Hematopoietic multipotent progenitor cell treated with erythropoietin and hydrocortisone succinate and interleukin-3 and kit ligand, for 8 days (in vitro differentiated cells): ENCODE data around the gene TMEM120B.

ENCODE experiments used
- DNase-seq: peaks from one replicate; pipeline ENCODE4 v3.0.0-alpha.2; 2015

The TMEM120B gene

GRCh38 chr12:121806009-121806545, 93.5 kb downstream of the TMEM120B start:
- no peak for DNase-seq

GRCh38 chr12:121806546-121807423, 94.2 kb downstream of the TMEM120B start:
- DNase-seq: no peak

- no peak for DNase-seq
These were observed 95.2 kb downstream of the TMEM120B start for GRCh38 chr12:121807642-121808347.

GRCh38 chr12:121808623-121809022, 96.1 kb downstream of the TMEM120B start:
- DNase-seq: no peak

GRCh38 chr12:121809712-121810116, 97.2 kb downstream of the TMEM120B start:
- DNase-seq: no peak

- no peak for DNase-seq
These were observed 97.8 kb downstream of the TMEM120B start for GRCh38 chr12:121810234-121810817.

- no peak for DNase-seq
These were observed 98.4 kb downstream of the TMEM120B start for GRCh38 chr12:121810833-121811433.

- peak; percentile 56 for DNase-seq
These were observed 99.1 kb downstream of the TMEM120B start for GRCh38 chr12:121811434-121812319.

GRCh38 chr12:121812320-121812871, 99.8 kb downstream of the TMEM120B start:
- peak; percentile 70 for DNase-seq

GRCh38 chr12:121812921-121813896, 100.7 kb downstream of the TMEM120B start:
- no peak for DNase-seq

GRCh38 chr12:121813951-121814350, 101.4 kb downstream of the TMEM120B start:
- DNase-seq: no peak

GRCh38 chr12:121814429-121815119, 102.0 kb downstream of the TMEM120B start:
- no peak for DNase-seq

- no peak for DNase-seq
These were observed 102.7 kb downstream of the TMEM120B start for GRCh38 chr12:121815263-121815662.

- no peak for DNase-seq
These were observed 104.5 kb downstream of the TMEM120B start for GRCh38 chr12:121816925-121817647.

- no peak for DNase-seq
These were observed 105.1 kb downstream of the TMEM120B start for GRCh38 chr12:121817648-121818043.

- no peak for DNase-seq
These were observed 106.8 kb downstream of the TMEM120B start for GRCh38 chr12:121819212-121819949.

- DNase-seq: no peak
These were observed 107.5 kb downstream of the TMEM120B start for GRCh38 chr12:121820056-121820455.

- DNase-seq: no peak
These were observed 110.0 kb downstream of the TMEM120B start for GRCh38 chr12:121822393-121823100.
